GM19463 (cell line): ENCODE data around the gene TMEM52B.
"Not testable (repeated sequence)": the region's sequence is repeated elsewhere in the genome, so short reads cannot be mapped to it uniquely, and the experiment has no call there.

ENCODE experiments used
- ATAC-seq: cut with Tn5 transposase; IDR thresholded peaks from one replicate; pipeline ENCODE4 v1.9.1; 2021; ENCODE audit warnings: mild to moderate bottlenecking, moderate library complexity; ENCODE audit not compliant: unreplicated experiment

Gene TMEM52B

DNA sequence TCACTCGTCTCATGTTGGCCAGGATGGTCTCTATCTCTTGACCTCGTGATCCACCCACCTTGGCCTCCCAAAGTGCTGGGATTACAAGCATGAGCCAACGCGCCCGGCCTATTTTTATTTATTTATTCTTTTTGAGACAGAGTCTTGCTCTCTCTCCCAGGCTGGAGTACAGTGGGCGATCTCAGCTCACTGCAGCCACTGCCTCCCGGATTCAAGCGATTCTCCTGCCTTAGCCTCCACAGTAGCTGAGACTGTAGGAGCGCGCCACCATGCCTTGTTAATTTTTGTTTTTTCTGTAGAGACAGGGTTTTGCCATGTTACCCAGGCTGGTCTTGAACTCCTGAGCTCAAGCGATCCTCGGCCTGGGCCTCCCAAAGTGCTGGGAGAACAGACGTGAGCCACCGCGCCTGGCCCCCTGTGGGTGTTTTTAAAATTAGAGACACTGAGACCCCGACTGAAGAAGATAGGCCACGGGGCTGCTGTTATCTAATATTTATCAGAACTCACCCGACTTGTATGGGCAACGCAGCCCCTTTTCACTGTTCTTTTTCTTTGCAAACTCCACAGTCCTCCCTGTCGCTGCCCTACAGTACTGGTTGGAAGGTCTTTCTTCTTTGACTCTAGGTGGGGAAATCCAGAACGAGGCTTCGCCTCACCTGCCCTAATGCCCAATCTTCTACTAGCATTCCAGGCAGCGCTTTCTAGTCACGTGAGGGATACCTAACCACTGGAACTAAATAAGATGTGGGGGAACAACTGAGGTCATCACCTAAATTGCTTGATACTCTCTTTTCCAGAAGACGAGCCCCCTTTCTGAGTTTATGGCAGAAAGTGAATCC lies 32.5 kb downstream of the TMEM52B start:
- ATAC-seq = no peak

DNA sequence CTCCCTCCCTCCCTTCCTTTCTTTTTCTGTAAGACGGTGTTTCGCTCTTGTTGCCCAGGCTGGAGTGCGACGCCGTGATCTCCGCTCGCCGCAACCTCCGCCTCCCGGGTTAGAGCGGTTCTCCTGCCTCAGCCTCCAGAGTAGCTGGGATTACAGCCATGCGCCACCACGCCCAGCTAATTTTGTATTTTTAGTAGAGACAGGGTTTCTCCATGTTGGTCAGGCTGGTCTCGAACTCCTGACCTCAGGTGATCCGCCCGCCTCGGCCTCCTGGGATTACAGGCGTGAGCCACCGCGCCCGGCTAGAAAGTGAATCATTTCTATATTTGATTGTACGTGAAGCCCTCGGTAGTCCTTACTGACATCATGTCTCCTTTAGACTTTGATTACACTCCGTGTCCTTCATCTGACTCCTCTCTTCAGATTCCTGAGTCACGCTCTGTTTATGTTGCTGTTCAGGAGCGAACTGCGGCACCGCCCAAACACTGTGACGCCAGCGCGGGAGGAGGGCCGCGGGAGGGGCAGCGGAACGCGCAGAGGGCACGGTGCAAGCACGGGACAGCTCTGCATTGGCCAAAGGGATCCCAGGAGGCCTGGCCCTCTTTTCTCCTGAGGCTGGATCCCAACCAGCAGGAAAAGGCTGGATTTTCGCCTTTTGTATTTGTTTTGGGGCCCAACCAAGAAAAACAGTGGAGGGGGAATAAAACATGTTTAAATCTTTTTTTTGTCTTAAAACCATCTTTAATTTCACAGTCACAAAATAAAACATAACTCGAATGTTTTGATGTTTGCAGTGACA lies 33.3 kb downstream of the TMEM52B start:
- peak; percentile 71 for ATAC-seq

DNA sequence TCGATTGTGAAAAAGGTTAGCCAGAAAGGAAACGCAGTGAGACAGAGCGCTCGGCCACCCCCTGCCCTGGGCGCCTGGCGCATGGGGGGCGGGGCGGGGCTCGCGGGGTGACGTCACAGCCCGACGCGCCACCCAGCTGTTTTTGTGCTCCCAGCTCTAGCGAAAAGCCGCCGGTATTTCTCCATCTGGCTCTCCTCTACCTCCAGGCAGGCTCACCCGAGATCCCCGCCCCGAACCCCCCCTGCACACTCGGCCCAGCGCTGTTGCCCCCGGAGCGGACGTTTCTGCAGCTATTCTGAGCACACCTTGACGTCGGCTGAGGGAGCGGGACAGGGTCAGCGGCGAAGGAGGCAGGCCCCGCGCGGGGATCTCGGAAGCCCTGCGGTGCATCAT lies 33.9 kb downstream of the TMEM52B start, which contains the start of gene GABARAPL1:
Gene GABARAPL1, plus strand, starts transcription at position 139 of the 393 bp plus-strand sequence. Its CDS starts 253 bp downstream, at position 392.
- ATAC-seq = peak; percentile 49

- ATAC-seq = peak; percentile 47
Measured at GRCh38 chr12:10213168-10214135, 34.6 kb downstream of the TMEM52B start.

DNA sequence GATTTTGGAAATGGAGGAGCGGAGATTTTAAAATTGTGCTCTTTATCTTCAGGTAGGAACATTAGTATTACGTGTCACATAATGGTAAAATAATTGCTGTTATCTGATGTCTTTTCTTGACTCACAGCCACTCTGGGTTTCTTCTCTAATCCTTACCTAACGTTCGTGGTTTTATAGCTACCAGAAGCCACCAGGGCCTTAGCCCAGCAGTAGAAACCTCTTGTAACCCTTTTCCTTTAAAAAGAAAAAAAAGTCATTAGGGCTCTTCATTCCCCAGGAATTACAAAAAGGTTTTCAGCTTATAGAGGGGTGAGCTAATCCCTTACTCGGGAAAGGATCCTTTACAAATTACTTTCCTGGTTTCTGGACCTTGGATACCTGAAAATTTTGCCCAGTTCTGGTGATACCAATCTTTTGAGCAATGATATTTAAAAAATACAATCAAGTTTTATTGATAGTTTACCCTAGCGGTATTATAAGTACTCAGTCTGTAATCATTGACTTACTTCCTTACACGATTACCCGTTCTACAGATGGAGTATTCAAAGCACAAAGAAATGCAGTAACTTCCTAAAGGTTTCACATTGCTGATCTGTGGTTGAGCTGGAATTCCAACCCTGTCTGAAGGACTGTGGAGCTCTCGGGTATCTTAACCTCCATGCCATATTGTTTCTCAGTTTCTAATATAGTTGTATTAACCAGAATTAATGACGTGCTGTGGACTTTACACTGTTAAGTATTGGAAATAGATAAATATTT lies 35.5 kb downstream of the TMEM52B start:
- no peak for ATAC-seq

DNA sequence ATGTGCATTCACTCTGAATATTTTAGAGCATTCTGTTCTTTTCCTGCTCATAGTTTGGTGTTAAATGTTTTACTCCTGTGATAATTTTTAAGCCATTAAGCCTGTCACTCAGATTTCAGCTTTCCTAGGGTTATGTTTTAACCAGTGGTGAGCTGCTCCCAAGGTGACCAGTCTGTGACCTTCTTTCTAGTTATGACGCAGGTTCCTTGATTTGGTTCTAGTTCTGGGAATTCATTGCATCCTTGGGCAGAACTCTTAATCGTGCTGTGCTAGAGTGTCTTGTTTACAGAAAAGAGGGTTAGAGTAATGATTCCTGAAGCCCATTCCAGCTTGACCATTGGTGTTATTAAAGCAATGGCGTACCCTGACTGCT lies 36.0 kb downstream of the TMEM52B start:
- no peak for ATAC-seq

DNA sequence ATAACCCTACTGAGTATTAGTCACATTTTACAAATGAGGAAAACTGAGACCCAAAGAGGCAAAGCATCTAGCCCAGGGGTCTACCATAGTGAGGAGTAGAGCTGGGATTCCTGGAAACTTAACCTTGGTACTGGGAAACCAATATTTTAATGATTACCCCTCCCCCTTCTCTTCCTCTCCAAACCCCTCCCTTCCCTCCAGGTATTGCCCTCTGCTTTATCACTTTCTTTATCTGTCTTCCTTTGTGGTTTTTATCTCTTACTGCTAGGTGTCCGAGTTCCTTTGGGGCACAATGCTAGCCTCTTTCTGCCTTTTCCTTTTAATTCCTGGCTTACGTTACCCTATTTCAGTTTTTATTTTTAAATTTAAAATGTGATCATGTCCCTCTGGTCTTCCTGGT lies 36.6 kb downstream of the TMEM52B start:
- no peak for ATAC-seq

- not testable (repeated sequence) for ATAC-seq
Measured at GRCh38 chr12:10215946-10216345, 37.1 kb downstream of the TMEM52B start.

DNA sequence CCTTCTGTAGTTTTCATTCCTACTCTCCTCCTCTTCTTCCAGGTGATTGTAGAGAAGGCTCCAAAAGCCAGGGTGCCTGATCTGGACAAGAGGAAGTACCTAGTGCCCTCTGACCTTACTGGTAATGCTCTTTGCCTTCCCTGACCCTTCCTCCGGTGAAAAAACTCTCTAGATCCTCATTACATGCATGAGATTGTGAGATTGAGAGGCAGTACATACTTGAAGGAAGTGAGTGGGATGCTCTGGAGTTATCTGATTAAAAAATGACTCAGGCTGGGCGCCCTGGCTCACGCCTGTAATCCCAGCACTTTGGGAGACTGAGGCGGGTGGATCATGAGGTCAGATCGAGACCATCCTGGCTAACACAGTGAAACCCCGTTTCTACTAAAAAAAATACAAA lies 39.2 kb downstream of the TMEM52B start:
- ATAC-seq = no peak

GRCh38 chr12:10220398-10221077 lies 41.7 kb downstream of the TMEM52B start:
- no peak for ATAC-seq

DNA sequence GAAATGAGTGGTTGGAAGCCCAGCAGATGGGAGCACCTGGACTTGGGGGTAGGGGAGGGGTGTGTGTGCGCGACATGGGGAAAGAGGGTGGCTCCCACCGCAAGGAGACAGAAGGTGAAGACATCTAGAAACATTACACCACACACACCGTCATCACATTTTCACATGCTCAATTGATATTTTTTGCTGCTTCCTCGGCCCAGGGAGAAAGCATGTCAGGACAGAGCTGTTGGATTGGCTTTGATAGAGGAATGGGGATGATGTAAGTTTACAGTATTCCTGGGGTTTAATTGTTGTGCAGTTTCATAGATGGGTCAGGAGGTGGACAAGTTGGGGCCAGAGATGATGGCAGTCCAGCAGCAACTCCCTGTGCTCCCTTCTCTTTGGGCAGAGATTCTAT lies 43.0 kb downstream of the TMEM52B start:
- no peak for ATAC-seq

DNA sequence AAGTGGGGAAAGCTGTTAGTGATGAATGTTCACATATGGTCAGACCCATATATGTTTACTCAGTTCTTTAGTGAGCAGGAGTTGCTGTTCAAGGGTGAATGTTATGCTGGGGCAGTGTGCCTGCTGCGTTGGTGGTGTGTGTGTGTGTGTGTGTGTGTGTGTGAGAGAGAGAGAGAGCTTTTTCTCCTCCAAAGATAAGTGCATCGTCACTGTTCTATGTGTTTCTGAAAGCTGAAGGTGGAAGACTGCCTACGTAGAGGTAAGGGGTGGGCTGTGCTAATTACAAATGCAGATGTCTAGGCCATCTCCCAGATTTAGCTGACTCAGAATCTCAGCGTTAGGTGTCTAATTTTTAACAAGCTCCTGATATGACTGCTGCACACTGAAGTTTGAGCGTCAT lies 44.4 kb downstream of the TMEM52B start:
- no peak for ATAC-seq

GRCh38 chr12:10225426-10225825 lies 46.6 kb downstream of the TMEM52B start:
- not testable (repeated sequence) for ATAC-seq

DNA sequence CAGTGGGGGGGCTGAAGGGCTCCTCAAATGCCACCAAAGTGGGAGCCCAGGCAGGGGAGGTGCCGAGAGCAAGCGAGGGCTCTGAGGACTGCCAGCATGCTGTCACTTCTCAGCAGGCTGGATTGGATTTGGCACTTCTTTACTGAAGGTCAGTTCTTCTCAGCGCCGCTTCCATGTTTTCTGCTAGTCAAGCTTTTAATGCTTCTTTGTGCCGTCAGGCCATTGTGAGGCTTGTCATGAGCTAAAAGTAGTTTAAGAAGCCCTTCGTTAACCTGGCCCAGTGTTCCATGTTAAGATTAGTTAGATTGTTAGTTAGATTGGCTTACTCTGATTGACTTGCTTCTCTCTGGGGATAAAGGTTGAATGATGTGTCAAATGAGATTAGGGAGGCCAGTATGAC lies 47.3 kb downstream of the TMEM52B start:
- no peak for ATAC-seq

GRCh38 chr12:10226731-10227130 lies 47.9 kb downstream of the TMEM52B start:
- ATAC-seq = no peak

DNA sequence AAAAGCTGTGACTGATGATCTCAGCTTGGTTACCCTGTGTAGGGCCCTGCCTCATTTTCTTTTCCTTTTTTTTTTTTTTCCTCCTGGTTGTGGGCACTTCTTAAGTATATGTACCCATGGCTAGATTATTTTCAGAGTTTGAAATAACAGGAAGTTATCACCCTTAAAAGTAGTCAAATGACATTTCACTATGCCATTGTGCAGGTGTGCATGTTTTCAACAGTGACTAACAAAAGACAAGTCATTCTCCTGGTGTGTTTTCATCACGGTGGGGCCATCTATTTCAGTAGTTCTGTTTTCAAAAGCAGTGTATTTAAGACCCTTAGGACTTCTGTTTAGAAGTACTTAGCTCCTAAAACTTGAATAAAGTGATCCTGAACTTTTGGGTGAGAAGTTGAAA lies 48.8 kb downstream of the TMEM52B start:
- no peak for ATAC-seq

DNA sequence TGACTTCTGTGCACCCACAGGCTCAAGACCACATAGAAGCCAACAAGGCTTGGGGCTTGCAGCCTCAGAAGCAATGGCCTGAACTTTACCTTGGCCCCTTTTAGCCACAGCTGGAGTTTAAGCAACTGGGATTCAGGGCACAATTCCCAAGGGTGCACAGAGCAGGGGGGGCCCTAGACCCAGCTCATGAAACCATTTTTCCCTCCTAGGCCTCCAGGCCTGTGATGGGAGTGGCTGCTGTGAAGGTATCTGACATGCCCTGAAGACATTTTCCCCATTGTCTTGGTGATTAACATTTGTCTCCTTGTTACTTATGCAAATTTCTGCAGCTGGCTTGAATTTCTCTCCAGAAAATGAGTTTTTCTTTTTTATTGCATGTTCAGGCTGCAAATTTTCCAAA lies 55.7 kb downstream of the TMEM52B start:
- no peak for ATAC-seq

GRCh38 chr12:10235761-10236631 lies 57.2 kb downstream of the TMEM52B start:
- no peak for ATAC-seq

DNA sequence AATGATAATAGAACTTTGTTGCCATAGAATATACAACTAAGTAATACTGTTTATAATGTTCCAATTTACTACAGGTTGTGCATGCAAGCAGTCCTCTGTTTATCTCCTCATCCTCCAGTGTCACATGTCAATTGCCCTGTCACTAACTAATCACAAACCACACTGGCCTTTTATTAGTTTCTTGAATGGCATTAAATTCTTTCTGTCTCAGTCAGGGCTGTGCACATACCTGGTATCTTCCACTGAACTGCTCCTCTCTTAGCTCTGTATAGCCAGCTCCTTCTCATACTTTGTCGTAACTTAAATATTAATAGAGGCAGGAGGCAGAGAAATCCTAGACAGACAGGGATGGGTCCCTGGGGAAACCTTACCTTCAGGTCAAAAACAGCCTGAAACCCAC lies 57.9 kb downstream of the TMEM52B start:
- ATAC-seq = no peak
